Suprapubic skin (tissue), 4 donors: ENCODE measurements around the gene PLXNC1.

Source experiments
- EP300 ChIP-seq: sonication (generic); formaldehyde crosslinking; IDR thresholded peaks from one replicate; pipeline ENCODE4 v1.6.1; 2017; ENCODE audit warnings: antibody characterized with exemption
- POLR2A ChIP-seq, 2 donors: fragments of 450-650 bp; IDR thresholded peaks; one replicate each; pipeline ENCODE4 v1.6.1; 2017; ENCODE audit warnings: antibody characterized with exemption in 2 of 2, mild to moderate bottlenecking in 2 of 2, moderate library complexity in 2 of 2
- POLR2AphosphoS5 ChIP-seq, 3 donors: sonication (generic); formaldehyde crosslinking; IDR thresholded peaks; one replicate each; pipeline ENCODE4 v1.6.1; 2017; ENCODE audit warnings: antibody characterized with exemption in 3 of 3
- TF ChIP-seq, protein P1 (sequence below), 2 donors: fragments of 200-600 bp in 1 of 2; fragments of 450-650 bp in 1 of 2; sonication (generic) in 1 of 2; IDR thresholded peaks; one replicate each; pipeline ENCODE4 v1.5.1; 2016 to 2019; ENCODE audit warnings: antibody characterized with exemption in 2 of 2, mild to moderate bottlenecking in 1 of 2, moderate library complexity in 1 of 2

DNA sequence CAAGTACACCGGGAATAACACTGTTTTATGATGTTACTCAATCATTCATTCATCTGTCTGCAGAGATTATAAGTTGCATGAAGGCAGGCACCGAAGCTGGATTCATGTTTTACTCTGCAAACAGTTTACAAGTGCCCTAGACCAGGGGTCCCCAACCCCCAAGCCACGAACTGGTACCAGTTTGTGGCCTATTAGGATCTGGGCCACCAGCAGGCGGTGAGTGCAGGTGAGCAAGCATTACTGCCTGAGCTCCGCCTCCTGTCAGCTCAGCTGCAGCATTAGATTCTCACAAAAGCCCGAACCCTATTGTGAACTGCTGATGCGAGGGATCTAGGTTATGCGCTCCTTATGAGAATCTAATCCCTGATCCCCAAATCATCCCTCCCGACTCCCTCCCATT is 38.1 kb upstream of the PLXNC1 start:
- no peak for TF ChIP-seq POLR2A (IDR thresholded peaks at IDR 0.05)
- TF ChIP-seq, protein P1, sequence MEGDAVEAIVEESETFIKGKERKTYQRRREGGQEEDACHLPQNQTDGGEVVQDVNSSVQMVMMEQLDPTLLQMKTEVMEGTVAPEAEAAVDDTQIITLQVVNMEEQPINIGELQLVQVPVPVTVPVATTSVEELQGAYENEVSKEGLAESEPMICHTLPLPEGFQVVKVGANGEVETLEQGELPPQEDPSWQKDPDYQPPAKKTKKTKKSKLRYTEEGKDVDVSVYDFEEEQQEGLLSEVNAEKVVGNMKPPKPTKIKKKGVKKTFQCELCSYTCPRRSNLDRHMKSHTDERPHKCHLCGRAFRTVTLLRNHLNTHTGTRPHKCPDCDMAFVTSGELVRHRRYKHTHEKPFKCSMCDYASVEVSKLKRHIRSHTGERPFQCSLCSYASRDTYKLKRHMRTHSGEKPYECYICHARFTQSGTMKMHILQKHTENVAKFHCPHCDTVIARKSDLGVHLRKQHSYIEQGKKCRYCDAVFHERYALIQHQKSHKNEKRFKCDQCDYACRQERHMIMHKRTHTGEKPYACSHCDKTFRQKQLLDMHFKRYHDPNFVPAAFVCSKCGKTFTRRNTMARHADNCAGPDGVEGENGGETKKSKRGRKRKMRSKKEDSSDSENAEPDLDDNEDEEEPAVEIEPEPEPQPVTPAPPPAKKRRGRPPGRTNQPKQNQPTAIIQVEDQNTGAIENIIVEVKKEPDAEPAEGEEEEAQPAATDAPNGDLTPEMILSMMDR (IDR thresholded peaks at IDR 0.05): no peak
- no peak for TF ChIP-seq EP300
- TF ChIP-seq POLR2AphosphoS5 (IDR thresholded peaks at IDR 0.05): no peak
